ENCODE results near the gene ADARB2. TPM values are rescaled to one million over a fixed set of nuclear protein-coding genes. Genes with fewer than 3 reads are reported as not detected.

ADARB2 gene
- total RNA-seq, 1 donor from 2014 or later, result 0.37 TPM

DNA sequence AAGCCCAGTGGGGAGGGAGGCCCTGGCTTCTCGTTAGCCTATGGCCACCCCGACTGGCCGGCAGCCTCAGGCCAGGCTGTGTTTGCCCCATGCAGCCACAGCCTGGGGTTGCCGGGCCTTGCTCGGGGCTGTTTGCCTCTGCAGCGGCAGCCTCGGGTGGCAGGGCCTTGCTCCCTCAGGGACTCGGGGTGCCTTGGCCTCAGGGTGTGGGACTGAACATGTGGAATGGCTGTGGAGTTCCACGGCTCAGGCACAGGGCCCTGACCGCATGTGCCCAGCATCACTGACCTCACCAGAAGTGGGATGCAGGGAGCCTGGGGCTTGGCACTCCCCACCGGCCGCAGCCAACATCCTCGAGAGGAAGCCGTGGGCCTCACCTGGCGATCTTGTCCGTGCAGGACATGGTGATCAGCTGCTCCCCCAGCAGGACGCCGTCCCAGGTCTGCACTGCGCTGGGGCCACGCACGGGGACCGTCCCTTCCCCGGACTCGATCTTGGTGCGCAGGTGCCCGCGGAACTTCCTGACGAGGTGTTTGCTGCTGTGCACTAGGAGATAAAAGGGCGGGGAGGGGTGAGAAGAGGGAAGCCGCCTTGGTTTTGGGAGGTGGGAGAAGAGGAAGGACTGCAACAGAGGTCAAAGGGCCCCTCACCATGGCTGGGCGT lies 520.6 kb downstream of the ADARB2 start:
- intact Hi-C loops (cut with micrococcal nuclease), result no loop called here

DNA sequence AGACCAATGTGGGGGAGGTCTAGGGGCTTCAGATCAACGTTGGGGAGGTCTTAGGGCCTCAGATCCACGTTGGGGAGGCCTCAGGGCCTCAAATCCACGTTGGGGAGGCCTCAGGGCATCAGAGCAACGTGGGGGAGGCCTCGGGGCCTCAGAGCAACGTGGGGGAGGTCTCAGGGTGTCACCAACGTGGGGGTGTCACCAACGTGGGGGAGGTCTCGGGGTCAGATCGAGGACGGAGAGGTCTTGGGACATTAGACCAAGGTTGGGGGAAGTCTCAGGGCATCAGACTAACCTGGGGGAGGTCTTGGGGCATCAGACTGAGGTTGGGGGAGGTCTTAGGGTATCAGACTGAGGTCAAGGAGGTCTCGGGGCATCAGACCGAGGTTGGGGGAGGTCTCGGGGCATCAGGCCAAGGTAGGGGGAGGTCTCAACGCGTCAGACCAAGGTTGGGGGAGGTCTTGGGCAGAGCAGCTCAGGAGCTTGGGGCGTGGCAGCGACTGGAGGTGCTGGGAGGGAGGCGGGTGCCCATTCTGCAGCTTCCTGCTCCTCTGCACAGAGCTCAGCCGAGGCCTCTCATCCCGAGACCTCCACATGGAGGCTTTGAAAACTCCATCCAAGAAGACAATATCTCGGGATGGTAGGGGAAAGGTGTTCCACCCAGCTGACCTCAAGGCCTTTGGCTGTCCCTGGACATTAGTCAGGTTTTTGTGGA lies 521.3 kb downstream of the ADARB2 start:
- intact Hi-C loops (cut with micrococcal nuclease), result no loop called here

DNA sequence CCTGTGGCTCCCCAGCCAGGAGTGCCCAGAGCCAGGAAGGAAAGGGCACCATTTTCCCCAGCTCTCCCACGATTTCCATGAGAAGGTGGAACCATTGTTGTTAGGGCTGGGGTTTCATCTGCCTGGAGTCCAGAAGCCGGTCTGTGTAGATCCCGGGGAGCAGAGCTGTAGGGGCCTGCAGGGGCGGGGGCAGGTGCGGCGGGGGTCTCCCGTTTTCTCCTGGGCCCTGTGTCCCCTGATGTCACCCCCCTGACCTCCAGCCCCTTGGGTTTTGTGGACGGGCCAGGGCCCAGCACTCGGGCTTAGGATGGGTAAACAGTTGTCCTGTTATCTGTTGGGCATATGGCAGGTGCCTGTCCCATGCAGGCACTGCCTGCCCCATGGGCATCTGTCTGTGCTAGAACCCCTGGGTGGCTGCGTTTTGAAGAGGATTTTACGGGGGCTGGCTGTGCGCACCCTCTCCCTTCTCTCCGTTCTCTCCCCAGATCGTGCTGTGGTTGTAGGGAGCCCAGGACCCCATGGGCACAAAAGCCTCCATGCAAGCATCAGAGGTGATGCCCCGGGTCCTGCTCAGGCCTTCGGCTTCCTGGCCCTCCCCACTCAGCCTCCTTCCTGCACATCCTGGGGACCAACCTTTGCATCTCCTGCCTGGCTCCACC lies 522.3 kb downstream of the ADARB2 start:
- intact Hi-C loops (cut with micrococcal nuclease), result no loop called here

DNA sequence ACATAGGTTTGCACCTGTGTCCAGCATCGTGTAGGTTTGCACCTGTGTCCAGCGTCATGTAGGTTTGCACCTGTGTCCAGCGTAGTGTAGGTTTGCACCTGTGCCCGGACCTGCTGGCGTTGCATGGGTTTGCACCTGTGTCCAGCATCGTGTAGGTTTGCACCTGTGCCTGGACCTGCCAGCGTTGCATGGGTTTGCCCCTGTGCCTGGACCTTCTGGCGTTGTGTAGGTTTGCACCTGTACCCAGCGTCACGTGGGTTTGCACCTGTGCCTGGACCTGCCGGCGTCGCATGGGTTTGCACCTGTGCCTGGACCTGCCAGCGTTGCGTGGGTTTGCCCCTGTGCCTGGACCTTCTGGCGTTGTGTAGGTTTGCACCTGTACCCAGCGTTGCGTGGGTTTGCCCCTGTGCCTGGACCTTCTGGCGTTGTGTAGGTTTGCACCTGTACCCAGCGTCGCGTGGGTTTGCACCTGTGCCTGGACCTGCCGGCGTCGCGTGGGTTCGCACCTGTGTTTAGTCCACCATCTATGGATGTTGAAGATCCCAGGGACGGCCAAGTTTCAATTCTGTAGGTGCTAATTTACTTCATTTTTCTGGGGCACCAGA lies 523.2 kb downstream of the ADARB2 start:
- intact Hi-C loops (cut with micrococcal nuclease), result no loop called here

DNA sequence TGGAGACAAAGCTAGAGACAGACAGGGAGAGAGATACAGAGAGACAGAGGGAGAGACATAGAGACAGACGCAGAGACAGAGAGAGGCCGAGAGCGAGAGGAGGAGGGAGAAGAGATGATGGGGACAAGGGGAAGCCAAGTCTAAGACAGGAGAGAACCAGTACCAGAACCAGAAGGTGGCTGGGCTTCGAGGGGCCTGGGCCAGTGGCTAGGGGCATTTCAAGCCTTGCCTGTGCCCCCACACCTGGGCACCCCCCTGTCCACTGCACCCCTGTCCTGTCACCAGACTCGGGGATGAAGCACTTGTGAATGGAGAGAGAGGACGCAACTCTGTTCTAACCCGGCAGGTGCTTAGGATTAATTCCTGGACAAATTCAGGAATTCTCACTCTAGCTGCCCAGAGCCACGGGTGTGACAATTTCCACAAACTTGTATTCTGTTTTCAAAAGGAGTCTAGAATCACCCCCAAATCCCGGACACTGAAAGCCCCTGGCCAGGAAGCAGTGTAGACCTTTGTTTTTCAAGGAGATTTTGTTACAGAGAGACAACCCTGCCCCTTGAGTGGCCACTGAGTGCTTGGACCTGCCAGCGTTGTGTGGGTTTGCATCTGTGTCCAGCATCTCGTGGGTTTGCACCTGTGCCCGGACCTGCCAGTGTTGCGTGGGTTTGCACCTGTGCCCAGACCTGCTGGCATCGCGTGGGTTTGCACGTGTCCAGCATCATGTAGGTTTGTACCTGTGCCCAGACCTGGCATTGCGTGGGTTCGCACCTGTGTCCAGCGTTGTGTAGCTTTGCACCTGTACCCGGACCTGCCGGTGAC lies 523.9 kb downstream of the ADARB2 start:
- intact Hi-C loops (cut with micrococcal nuclease), result no loop called here

DNA sequence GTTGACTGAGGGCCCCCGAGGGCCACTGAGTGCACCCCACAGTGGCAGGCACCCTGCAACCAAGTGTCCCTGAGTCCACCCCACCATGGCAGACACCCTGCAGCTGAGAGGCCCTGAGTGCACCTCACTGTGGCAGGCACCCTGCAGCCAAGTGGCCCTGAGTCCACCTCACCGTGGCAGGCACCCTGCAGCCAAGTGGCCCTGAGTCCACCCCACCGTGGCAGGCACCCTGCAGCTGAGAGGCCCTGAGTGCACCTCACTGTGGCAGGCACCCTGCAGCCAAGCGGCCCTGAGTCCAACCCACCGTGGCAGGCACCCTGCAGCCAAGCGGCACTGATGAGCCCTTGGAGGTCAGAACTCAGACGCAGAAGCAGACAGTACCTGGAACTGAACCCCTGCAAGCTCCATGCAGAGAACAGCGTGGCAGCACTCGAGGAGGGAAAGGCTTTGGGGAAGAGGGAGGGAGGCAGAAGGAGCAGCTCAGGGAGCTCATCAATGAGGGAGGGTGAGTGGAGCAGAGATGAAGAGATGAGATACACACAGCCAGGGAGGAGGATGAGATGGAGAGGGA lies 524.7 kb downstream of the ADARB2 start:
- intact Hi-C loops (cut with micrococcal nuclease), result no loop called here

DNA sequence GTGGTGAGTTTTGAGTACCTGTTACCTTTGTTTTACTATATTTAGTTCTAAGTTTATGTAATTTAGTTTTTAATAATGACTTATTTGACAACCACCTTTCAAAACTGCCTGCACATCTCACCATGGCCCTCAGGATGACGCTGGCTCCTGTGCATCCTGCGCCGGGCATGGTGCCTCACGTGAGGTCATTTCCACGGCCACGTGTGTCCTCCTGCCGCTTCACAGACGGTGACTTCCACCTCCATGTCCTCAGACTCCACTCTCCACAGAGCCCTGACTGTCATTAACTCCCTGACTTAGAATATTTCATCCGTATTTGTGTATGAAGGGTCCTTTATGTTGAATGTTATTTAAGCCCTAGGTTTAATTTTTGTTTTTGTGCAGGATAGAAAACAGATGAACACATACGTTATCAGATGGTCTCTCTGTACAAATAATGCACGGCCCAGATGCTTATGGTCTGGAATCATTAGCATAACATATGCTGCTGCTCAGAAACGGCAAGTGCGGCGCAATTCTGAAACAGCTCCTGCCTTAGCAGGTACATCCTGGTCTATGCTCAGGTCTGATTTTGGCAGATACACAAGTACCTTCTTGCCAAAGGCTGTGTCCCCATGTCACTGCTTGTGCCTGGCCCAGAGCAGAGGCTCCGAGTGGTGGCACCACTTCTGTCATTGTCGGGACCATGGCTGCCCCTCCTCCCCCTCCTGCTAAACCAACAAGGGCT lies 525.3 kb downstream of the ADARB2 start:
- intact Hi-C loops (cut with micrococcal nuclease), result no loop called here

DNA sequence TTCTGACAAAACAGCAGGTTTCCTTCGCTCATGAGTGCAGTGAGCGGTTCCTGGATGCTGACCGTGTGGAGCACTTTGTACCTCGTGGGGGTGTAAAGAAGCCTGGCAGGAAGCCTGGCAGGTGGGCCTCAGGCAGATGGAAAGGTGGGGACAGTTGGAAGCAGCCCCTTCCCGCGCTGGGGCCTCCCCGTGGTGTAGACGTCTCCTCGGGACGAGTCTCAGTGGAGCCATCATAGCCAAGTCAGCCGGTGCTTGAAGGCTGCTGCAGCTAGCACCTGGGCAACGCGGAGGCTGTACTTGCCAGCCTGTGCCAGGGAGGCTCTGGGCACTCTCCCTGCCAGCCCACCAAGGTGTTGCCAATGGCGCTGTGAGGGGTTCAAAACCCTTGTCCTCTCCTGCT lies 526.7 kb downstream of the ADARB2 start:
- intact Hi-C loops (cut with micrococcal nuclease), result no loop called here

DNA sequence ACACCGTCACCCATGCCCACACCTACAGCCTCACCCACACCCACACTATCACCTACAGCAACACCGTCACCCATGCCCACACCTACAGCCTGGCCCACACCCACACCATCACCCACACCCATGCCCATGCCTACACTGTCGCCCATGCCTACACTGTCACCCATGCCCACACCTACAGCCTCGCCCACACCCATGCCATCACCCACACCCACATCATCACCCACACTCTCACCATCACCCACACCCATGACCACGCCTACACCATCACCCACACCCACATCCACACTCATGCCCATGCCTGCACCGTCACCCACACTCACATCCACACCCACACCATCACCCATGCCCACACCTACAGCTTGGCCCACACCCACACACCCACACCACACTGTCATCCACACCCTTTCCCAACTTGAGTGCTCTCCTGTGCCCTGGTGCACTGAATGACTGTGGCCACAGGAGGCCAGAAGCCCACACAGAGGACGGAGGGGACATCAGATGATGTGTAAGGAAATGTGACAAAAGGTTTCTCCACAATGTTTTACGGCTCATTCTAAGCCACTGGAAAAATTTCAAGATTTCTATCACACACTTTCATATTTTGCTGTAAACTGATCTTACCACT lies 527.9 kb downstream of the ADARB2 start:
- intact Hi-C loops (cut with micrococcal nuclease), result no loop called here

DNA sequence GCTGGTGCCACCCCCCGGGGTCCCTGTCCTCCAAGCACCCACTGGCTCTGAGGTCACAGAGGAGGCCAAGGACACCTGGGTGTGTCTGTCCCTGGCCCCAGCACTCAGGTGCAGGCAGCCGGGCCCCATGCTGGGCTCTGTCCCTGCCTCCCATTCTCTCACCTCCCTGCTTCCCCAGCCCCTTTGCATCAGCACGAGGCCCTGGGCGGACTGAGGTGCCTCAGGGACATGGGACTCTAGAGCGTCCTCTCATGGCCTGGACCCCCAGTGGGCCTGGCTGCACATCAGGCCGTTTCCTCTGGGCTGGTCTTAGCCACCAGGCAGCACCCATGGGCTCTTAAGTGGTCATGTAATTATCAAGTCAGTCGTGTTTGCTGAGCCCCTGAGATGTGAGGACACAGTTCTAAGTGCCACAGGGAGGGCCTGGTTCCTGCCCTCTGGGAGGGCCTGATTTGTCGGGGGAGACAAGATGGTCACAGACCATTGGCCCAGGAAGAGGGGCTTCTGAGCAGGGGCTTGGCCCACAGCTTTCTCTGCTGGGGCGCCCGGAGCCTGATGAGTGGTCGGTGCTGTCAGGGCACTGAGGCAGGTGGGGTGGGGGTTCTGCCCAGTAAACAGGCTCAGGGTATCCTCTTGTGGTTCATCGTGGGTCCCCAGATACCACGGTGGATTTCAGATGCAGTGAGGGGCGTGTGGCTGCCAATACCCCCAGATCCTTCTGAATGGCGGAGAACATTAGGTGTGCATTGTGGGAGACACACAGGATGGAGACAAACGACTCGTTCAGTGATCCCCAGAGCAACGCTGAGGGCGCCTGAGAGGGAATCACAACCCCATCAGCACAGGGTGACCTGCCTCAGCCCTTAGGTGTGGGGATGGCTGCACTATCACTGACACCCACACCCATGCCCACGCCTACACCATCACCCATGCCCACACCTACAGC lies 528.7 kb downstream of the ADARB2 start:
- intact Hi-C loops (cut with micrococcal nuclease), result no loop called here

DNA sequence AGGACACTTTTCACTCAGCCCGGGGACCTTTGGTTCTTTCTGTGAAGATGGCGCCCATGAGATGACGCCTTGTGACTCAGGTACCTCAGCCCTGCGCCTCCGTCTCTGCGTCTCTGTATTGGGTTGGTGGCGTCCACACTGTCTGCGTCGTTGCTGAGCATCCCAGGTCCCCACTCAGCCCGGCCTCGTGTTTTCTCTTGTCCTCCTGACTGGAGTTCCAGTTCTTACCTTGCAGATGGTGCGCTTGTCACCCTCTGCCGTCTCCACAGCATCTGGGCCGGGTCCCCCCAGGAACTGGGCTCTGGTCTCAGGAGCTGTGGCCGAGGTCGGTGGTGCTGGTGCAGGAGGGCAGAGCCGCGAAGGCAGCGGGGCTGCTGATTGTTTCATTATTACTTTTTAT lies 530.7 kb downstream of the ADARB2 start:
- intact Hi-C loops (cut with micrococcal nuclease), result no loop called here

DNA sequence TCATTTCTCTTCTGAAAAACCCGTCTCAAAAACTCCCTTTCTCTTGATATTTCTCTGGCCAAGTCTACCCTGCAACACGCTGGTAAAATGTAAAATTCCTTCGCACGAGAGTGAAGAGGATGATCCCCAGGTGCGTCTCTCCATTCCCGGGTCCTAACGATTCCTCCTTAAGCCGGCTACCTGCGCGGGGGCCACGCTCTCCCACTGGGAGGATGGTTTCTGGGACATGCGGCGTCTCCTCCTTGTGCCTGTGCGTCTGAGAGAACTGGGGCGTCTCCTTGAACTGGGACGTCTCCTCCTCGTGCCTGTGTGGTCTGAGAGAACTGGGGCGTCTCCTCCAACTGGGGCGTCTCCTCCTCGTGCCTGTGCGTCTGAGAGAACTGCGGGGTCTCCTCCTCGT lies 531.2 kb downstream of the ADARB2 start:
- intact Hi-C loops (cut with micrococcal nuclease), result no loop called here

DNA sequence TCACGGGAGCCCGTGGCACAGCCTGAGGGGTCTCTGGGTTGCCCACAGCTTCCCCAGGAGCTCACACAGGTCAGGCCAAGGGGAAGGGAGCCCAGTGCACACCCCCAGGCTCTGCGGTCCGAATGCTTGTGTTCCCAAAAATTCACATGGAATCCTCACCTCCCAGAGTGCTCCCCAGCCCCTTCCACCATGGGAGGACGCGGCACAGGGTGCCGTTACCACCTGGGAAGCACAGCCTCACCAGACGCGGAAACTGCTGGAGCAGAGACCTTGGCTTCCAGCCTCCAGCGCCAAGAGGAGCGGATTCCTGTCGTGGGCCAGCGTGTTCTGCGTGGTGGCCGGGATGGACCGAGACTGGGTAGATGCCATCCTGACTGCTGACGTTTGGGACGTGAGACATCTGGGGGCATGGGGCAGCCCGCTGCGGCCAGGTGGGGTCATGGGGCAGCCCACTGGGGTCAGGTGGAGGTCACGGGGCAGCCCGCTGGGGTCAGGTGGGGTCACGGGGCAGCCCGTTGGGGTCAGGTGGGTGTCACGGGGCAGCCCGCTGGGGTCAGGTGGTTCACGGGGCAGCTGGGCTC lies 531.8 kb downstream of the ADARB2 start:
- intact Hi-C loops (cut with micrococcal nuclease), result no loop called here

DNA sequence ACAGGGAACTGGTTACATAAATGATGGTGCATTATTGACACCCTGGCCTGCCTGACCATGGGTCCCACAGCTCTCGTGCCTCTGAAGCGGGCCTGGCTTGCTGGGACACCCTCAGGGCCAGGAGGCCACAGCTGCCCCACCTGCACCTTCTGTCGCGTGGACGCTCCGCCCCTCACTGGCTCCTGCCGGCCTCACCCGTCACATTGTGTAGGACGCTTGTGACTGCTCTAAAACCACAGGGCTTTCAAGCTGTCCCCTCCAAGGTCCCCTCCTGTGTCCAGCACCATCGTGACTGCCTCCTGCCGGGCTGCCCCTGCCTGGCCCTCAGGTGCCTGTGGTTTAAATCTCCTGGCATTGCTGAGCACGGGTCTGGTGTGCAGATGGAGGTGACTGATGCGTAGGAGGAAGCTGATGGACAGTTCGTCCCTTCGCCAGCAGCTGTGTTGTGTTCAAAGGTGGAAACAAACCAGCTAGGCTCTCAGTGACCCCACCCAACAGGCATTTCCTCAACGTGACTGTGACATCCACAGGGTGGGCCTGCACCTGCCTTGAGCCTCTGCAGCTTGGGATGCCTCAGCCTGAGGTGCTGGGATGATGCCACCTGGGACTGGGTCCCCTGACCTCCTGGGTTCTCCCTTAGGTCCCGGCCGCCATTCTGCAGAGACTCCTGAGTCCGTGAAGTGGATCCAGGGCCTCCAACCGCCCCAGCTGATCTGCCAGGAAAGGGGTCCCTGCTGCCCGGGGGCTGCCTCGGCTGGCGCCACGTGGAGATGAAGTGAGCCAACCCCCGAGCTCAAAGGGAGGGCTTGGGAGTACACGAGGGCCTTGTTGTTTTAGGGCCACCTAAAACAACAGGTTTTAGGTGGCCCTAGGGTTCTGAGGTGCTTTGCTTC lies 532.6 kb downstream of the ADARB2 start:
- intact Hi-C loops (cut with micrococcal nuclease), result no loop called here

DNA sequence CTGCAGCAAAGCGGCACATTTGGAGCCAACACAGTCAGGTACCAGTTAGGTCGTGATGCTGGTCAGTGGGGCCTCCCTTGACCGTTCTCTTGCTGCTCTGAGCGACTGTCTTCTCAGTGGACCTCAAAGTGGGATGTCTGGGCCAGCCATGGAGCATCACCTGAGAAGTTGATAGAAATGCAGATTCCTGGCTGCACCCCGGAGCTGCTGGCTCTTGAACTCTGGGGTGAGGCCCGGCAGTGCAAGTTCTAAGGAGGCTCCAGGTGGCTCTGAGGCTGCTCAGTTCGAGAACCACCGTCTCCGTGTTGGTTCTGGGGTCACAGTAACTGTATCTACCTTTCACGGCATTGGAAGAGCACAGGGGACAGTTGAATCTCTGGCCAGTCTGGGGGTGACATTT lies 533.6 kb downstream of the ADARB2 start:
- intact Hi-C loops (cut with micrococcal nuclease), result no loop called here

DNA sequence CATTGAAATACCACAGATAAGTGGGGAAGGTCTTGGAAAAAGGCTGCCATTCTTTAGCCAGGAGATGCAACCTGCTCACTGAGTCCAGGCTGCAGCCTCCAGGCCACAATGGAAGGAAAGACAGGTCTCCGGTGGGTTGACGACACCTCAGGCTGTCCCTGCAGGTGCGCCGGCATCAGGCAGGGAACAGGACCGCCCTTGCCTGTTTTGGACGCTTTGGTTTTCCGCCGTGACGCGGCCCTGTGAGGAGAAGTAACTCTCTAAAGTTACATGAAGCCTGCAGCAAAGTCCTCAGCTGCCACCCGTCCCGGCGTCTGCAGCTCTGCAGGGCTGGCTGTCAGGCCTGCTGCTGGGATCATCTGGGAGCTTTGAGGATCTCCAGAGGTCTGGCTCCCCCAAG lies 534.1 kb downstream of the ADARB2 start:
- intact Hi-C loops (cut with micrococcal nuclease), result no loop called here

DNA sequence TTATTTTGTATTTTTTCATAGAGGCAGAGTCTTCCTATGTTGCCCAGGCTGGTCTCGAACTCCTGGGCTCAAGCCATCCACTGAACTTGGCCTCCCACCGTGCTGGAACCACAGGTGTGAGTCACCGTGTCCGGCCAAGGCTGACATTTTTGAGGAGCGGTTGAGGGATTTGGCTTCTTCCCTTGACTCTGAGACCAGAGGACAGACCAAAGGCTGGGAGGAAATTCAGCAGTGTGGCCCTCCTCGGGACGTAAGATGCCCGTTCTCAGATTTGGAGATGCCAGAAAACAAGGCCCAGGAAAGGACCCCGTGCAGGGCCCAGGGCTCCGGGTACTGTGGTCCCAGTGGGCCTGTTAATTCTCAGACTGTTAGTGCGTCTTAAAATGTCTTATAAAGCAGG lies 535.0 kb downstream of the ADARB2 start:
- intact Hi-C loops (cut with micrococcal nuclease), result no loop called here
